ENCODE measurements around the gene PREX1. TPM values are rescaled to one million over a fixed set of nuclear protein-coding genes. Genes with fewer than 3 reads are reported as not detected.

PREX1 gene
- total RNA-seq, 1 experiment from 2014 or later, result not detected

DNA sequence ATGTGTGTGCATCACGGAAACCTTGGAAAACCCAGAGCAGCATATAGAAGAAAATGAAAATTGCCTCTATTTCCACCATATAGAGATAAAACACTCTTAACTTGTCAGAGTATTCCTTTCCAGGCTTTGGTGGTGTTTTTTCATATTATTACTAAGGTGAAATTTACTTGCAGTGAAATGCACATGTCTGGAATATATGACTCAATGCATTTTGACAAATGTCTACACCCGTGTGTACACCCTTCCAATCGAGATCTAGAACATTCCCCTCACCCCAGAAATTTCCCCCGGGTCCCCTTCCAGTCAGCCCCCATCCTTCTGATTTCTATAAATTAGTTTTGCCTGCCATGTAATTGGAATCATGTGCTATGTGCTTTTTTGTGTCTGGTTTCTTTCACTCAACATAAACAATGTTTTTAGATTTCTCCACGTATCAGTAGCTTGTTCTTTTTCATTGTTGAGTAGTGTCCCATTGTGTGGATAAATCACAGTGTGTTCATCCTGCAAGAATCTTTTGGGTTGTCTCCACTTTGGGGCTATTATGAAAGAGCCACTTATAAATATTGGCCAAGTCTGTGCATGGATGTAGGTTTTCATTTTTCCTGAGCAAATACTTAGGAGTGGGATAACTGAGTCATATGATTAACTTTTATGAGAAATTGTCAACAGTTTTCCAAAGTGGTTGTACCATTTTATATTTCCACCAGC is 19.9 kb upstream of the PREX1 start:
- ChIA-PET CTCF (interaction anchor here (0.7 kb wide), 1 partner anchor 1214 kb away, joined by 4 read pairs; no protein-coding TSS in a partner anchor), POLR2A (interaction anchor here (0.7 kb wide), 1 partner anchor 10 kb away, joined by 4 read pairs; no protein-coding TSS in a partner anchor)
- Mint-ChIP-seq H3K9me3 (ENCODE audit: unreplicated experiment) (no peaks in the 10 kb centered on the region), H3K27me3 (ENCODE audit: insufficient read depth, unreplicated experiment) (peaks cover 12% of the 10 kb centered on the region), H3K27ac (ENCODE audit: low read depth, unreplicated experiment) (no peak overlapping the region), H3K4me1 (ENCODE audit: insufficient read depth, unreplicated experiment) (peaks cover 7% of the 10 kb centered on the region), H3K36me3 (ENCODE audit: insufficient read depth, unreplicated experiment) (no peaks in the 10 kb centered on the region), H3K4me3 (ENCODE audit: unreplicated experiment) (no peak overlapping the region)
- no TSS peak for BruUV-seq (replicated peaks)
- DNase-seq (ENCODE audit: unreplicated experiment), result no peak
- TF ChIP-seq, protein P1, sequence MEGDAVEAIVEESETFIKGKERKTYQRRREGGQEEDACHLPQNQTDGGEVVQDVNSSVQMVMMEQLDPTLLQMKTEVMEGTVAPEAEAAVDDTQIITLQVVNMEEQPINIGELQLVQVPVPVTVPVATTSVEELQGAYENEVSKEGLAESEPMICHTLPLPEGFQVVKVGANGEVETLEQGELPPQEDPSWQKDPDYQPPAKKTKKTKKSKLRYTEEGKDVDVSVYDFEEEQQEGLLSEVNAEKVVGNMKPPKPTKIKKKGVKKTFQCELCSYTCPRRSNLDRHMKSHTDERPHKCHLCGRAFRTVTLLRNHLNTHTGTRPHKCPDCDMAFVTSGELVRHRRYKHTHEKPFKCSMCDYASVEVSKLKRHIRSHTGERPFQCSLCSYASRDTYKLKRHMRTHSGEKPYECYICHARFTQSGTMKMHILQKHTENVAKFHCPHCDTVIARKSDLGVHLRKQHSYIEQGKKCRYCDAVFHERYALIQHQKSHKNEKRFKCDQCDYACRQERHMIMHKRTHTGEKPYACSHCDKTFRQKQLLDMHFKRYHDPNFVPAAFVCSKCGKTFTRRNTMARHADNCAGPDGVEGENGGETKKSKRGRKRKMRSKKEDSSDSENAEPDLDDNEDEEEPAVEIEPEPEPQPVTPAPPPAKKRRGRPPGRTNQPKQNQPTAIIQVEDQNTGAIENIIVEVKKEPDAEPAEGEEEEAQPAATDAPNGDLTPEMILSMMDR (IDR thresholded peaks at IDR 0.05; ENCODE audit: unreplicated experiment), result no peak
- intact Hi-C loops (cut with micrococcal nuclease), result no loop called here

DNA sequence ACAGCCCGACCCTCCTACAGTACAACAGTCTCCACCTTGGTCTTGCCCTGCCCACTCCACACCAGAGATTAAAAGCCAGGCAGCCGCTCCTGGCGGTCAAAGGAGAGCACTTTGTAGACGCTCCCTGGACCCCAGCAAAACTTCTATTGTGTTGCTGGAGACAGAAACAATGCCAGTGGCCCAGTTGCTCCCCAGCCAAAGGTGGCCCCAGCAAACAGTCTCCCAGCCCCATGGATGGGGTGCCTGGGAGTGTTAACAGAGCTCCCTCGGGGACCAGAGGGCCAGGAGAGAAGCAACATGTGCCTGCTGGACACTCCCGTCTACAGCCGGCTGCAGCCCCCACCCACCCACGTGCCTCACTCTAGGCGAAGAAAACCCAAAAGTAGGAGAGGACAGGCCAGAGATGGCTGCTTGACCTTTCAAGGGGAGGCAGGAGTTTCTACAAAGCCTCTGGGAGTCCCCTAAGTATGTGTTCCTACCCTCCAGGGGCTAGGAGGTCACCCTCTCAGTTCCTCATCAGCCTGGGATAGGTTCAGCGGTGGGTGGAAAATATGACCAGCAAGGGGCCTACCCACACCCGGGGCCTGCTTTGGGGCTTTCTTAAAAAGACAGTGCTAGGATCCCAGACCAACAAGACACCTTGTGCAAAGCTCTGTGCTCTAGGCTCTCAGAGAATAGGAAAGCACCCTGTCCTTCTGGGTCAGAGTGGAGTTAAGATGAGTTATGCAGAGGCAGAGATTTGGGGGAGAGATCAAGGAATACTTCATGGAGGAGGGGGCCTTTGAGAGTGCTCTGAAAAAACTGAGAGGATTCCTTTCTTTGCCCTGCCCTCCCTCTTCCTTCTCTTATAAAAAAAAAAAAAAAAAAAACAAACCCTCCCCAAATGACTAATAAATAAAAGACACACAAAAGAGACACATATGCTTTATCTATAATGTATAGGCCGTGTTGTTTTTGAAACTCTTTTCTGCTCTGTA is 19.0 kb upstream of the PREX1 start:
- H3K27ac Mint-ChIP-seq (ENCODE audit: low read depth, unreplicated experiment), result no peak overlapping the region
- intact Hi-C loops (cut with micrococcal nuclease), result no loop called here
- no peak for DNase-seq (ENCODE audit: unreplicated experiment)
- peaks cover 13% of the 10 kb centered on the region for H3K4me1 Mint-ChIP-seq (ENCODE audit: insufficient read depth, unreplicated experiment)
- ChIA-PET CTCF (interaction anchor here (0.6 kb wide), 1 partner anchor 111 kb away, joined by 3 read pairs; no protein-coding TSS in a partner anchor), POLR2A (no interaction called here)
- TF ChIP-seq, protein P1 (IDR thresholded peaks at IDR 0.05; ENCODE audit: unreplicated experiment), result no peak
- peaks cover 12% of the 10 kb centered on the region for H3K27me3 Mint-ChIP-seq (ENCODE audit: insufficient read depth, unreplicated experiment)
- no TSS peak for BruUV-seq (replicated peaks)
- H3K9me3 Mint-ChIP-seq (ENCODE audit: unreplicated experiment), result no peaks in the 10 kb centered on the region
- no peaks in the 10 kb centered on the region for H3K36me3 Mint-ChIP-seq (ENCODE audit: insufficient read depth, unreplicated experiment)
- no peak overlapping the region for H3K4me3 Mint-ChIP-seq (ENCODE audit: unreplicated experiment)

DNA sequence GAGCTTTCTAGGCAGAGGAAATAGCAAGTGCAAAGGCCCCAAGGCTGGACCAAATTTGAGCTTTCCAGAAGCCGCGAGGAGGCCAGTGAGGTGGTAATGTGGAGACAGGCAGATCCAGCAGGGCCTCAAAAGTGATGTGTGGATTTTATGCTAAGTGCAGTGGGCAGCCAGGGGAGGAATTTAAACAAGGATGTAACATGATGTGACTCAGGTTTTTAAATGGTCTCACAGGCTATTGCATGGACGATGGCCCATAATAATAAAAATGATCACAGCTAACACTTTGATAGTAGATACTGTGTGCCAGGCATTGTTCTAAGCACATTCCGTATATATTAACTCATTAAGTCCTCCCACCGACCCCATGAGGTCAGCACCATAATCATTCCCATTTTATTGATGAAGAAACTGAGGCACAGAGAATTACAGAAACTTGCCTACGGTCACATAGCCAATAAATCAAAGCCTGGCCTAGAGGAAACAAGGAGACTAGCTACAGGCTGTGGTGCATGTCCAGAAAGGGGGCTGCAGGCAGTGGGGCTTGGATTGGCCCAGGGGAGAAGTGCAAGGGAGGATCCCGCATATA is 18.0 kb upstream of the PREX1 start:
- Mint-ChIP-seq H3K4me1 (ENCODE audit: insufficient read depth, unreplicated experiment) (peaks cover 17% of the 10 kb centered on the region), H3K27me3 (ENCODE audit: insufficient read depth, unreplicated experiment) (peaks cover 12% of the 10 kb centered on the region), H3K9me3 (ENCODE audit: unreplicated experiment) (no peaks in the 10 kb centered on the region), H3K27ac (ENCODE audit: low read depth, unreplicated experiment) (no peak overlapping the region), H3K4me3 (ENCODE audit: unreplicated experiment) (no peak overlapping the region), H3K36me3 (ENCODE audit: insufficient read depth, unreplicated experiment) (no peaks in the 10 kb centered on the region)
- CTCF ChIA-PET, result interaction anchor here (0.6 to 1.3 kb wide), 3 partner anchors 173 to 517 kb away, joined by 3 to 7 read pairs (median 6); no protein-coding TSS in a partner anchor
- TF ChIP-seq, protein P1 (IDR thresholded peaks at IDR 0.05; ENCODE audit: unreplicated experiment), result no peak
- intact Hi-C loops (cut with micrococcal nuclease), result no loop called here
- no peak for DNase-seq (ENCODE audit: unreplicated experiment)
- no TSS peak for BruUV-seq (replicated peaks)
- POLR2A ChIA-PET, result interaction anchor here (1.4 kb wide), 1 partner anchor 51 kb away, joined by 10 read pairs; no protein-coding TSS in a partner anchor
